PC-9 (cell line): Measurements from ENCODE around the gene RPS2. TPM values are rescaled to one million over a fixed set of nuclear protein-coding genes. Genes with fewer than 3 reads are reported as not detected.
A peak's percentile ranks its signal among the peaks of the same experiment; 100 is the strongest.

Source experiments
- BruUV-seq: library from RNA; stranded (reverse); fragments of 400-500 nt; replicated peaks from 2 replicates; lab custom pipeline; 2021; lab: Mats Ljungman, UMichigan
- CTCF ChIA-PET: fragments of 300-600 bp; sonication (Branson Sonifier 250); formaldehyde crosslinking; loops from one replicate; lab custom pipeline; 2022; ENCODE audit warnings: antibody characterized with exemption; lab: Charles Lee
- POLR2A ChIA-PET: fragments of 300-600 bp; sonication (Branson Sonifier 250); formaldehyde crosslinking; loops from one replicate; lab custom pipeline; 2022; ENCODE audit warnings: antibody characterized with exemption; ENCODE audit not compliant: unreplicated experiment; lab: Charles Lee
- DNase-seq, 2 experiments: peaks; one replicate each; pipeline versions ENCODE4 v3.0.0 to v3.0.0-alpha.2; 2015 to 2022; ENCODE audit warnings: mixed read lengths in 1 of 2
- H2AFZ ChIP-seq: fragments of 200-600 bp; sonication (generic); 2 replicates; pipeline ENCODE4 v1.8.1; 2017; ENCODE audit warnings: antibody characterized with exemption
- H3F3A ChIP-seq: fragments of 200-600 bp; sonication (generic); 2 replicates; pipeline ENCODE4 v1.8.1; 2017; ENCODE audit warnings: antibody characterized with exemption, mild to moderate bottlenecking, low read depth; ENCODE audit not compliant: insufficient read depth
- H3K27ac ChIP-seq: fragments of 200-600 bp; sonication (generic); 2 replicates; pipeline ENCODE4 v1.6.1; 2016; ENCODE audit warnings: mixed run types
- H3K27me3 ChIP-seq: fragments of 200-600 bp; sonication (generic); 2 replicates; pipeline ENCODE4 v1.6.1; 2016; ENCODE audit warnings: low read depth, mixed run types; ENCODE audit not compliant: insufficient read depth
- H3K36me3 ChIP-seq: fragments of 200-600 bp; sonication (generic); 2 replicates; pipeline ENCODE4 v1.6.1; 2016; ENCODE audit warnings: low read depth, mixed run types
- H3K4me1 ChIP-seq: fragments of 200-600 bp; sonication (generic); replicated peaks from 2 replicates; pipeline ENCODE4 v1.6.1; 2016; ENCODE audit warnings: mixed run types; ENCODE audit not compliant: insufficient read depth
- H3K4me2 ChIP-seq: fragments of 200-600 bp; sonication (generic); 2 replicates; pipeline ENCODE4 v1.6.1; 2017; ENCODE audit warnings: mixed run types
- H3K4me3 ChIP-seq: fragments of 200-600 bp; sonication (generic); 2 replicates; pipeline ENCODE4 v1.6.1; 2016; ENCODE audit warnings: mixed run types
- H3K79me2 ChIP-seq: fragments of 200-600 bp; sonication (generic); 2 replicates; pipeline ENCODE4 v1.6.1; 2017; ENCODE audit warnings: low read depth, mixed run types
- H3K9me2 ChIP-seq: fragments of 200-600 bp; sonication (generic); 2 replicates; pipeline ENCODE4 v1.8.1; 2017; ENCODE audit warnings: mild to moderate bottlenecking; ENCODE audit not compliant: insufficient read depth
- H3K9me3 ChIP-seq: fragments of 200-600 bp; sonication (generic); 2 replicates; pipeline ENCODE4 v1.8.1; 2016; ENCODE audit warnings: low read depth; ENCODE audit not compliant: insufficient read depth
- H4K20me1 ChIP-seq: fragments of 200-600 bp; sonication (generic); 2 replicates; pipeline ENCODE4 v1.8.1; 2017; ENCODE audit not compliant: insufficient read depth
- CTCF ChIP-seq: fragments of 200-600 bp; sonication (generic); conservative IDR thresholded peaks from 2 replicates; pipeline ENCODE4 v1.6.1; 2017; ENCODE audit warnings: mixed run types, antibody characterized with exemption, mild to moderate bottlenecking, moderate library complexity
- EZH2 ChIP-seq: fragments of 200-600 bp; sonication (generic); IDR thresholded peaks from 2 replicates; pipeline ENCODE4 v1.8.0; 2017; ENCODE audit warnings: antibody characterized with exemption, low read depth
- intact Hi-C: fragments of 100-400 bp; cut with micrococcal nuclease; formaldehyde crosslinking; loops from one replicate; pipeline ENCODE4 v1.10.0; 2022; ENCODE audit not compliant: unreplicated experiment
- total RNA-seq: library from RNA; stranded (reverse); gene quantifications from 2 replicates; pipeline ENCODE4 v1.2.3, GENCODE V29; 2021

RPS2 gene
- total RNA-seq, 1 experiment from 2014 or later: 3,808 TPM

- Histone ChIP-seq H3K27me3 (no peaks in the 10 kb centered on the region), H3K4me1 (peaks cover 17% of the 10 kb centered on the region), H3F3A (peaks cover 27% of the 10 kb centered on the region; the same call in 1 of the 2 replicates), H4K20me1 (peaks cover 9% of the 10 kb centered on the region; the same call in 1 of the 2 replicates), H3K27ac (no peak overlapping the region), H3K4me3 (peak overlapping the region; percentile 75; the same call in 1 of the 2 replicates), H3K79me2 (peaks cover 38% of the 10 kb centered on the region), H2AFZ (no peak overlapping the region), H3K36me3 (peaks cover 3% of the 10 kb centered on the region; the same call in 1 of the 2 replicates), H3K9me2 (no peaks in the 10 kb centered on the region), H3K9me3 (no peaks in the 10 kb centered on the region), H3K4me2 (peak overlapping the region; percentile 100)
- no TSS peak for BruUV-seq
- ChIA-PET CTCF (no interaction called here), POLR2A (no interaction called here)
- no peak for DNase-seq
- no peak for TF ChIP-seq CTCF
- intact Hi-C loops: no loop called here
These were observed 9.0 kb upstream of the RPS2 start for GRCh38 chr16:1973461-1974156.

GRCh38 chr16:1972490-1972877, 7.9 kb upstream of the RPS2 start:
- Histone ChIP-seq H3K4me1 (peaks cover 16% of the 10 kb centered on the region), H2AFZ (peak overlapping the region; percentile 89), H3F3A (peaks cover 20% of the 10 kb centered on the region; the same call in 1 of the 2 replicates), H3K27ac (0 out of 2 replicates have a peak overlapping the region, but pooled peaks have one; percentile 36), H4K20me1 (peaks cover 7% of the 10 kb centered on the region; the same call in 1 of the 2 replicates), H3K9me3 (no peaks in the 10 kb centered on the region), H3K9me2 (no peaks in the 10 kb centered on the region), H3K79me2 (peaks cover 38% of the 10 kb centered on the region), H3K36me3 (peaks cover 3% of the 10 kb centered on the region; the same call in 1 of the 2 replicates), H3K4me2 (peak overlapping the region; percentile 100), H3K4me3 (peak overlapping the region; percentile 75), H3K27me3 (no peaks in the 10 kb centered on the region)
- DNase-seq: no peak
- BruUV-seq: no TSS peak
- POLR2A ChIA-PET: no interaction called here
- intact Hi-C loops: no loop called here
- CTCF ChIA-PET: no interaction called here
- TF ChIP-seq EZH2: no peak
- no peak for TF ChIP-seq CTCF

DNA sequence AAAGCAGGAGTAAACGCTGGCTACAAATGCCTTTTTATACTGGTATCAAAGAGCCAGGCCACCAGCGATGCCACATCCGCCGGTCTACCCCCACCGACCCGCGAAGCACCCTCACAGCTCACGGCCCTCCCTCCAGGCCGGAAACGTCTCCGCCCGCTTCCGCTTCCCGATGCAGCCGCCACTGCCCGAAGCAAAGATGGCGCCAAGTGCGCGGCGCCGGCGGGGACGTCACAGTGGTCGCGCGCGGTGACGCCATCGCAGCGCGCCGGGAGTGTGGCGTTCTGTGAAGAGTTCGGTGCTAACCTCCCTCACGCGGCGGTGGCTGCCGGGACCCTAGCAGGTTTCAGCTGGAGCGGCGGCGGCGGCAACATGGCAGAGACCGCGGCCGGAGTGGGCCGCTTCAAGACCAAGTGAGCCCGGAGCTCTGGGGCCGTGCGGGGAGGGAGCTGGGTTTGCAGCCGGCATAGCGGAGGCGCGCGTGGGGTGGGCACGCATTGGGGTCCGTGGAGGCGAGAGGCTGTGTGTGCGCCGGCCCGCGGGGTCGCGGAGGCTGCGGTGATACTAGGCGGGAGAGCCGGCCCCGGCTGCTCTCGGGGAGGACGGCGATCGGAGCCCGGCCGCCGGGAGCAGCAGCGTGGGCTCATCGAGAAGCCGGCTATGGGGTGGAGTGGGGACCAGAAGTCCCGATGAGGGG, 7.3 kb upstream of the RPS2 start, which contains the start of gene TBL3:
TBL3 (plus strand) TSS at position 258 of the 694 bp plus-strand sequence; CDS start at position 370, 112 bp downstream.
- BruUV-seq: no TSS peak
- H3K27me3 ChIP-seq: no peaks in the 10 kb centered on the region
- peak within 1 kb of the TSS; percentile 89 for H2AFZ ChIP-seq
- TF ChIP-seq CTCF (no peak), EZH2 (no peak)
- peak within 1 kb of the TSS; percentile 100 for H3K4me2 ChIP-seq
- peaks cover 7% of the 10 kb centered on the region; the same call in 1 of the 2 replicates for H4K20me1 ChIP-seq
- peak; percentile 86 to 98 for DNase-seq
- peaks cover 18% of the 10 kb centered on the region; the same call in 1 of the 2 replicates for H3F3A ChIP-seq
- peak within 1 kb of the TSS; percentile 75 for H3K4me3 ChIP-seq
- peak within 1 kb of the TSS; percentile 66 for H3K27ac ChIP-seq
- no peaks in the 10 kb centered on the region; the same call in 1 of the 2 replicates for H3K36me3 ChIP-seq
- H3K9me3 ChIP-seq: no peaks in the 10 kb centered on the region
- H3K9me2 ChIP-seq: no peaks in the 10 kb centered on the region
- peaks cover 38% of the 10 kb centered on the region for H3K79me2 ChIP-seq
- ChIA-PET POLR2A (interaction anchor here (0.6 to 0.9 kb wide), 4 partner anchors 12 to 70 kb away, joined by 3 to 8 read pairs (median 3); no protein-coding TSS in a partner anchor), CTCF (interaction anchor here (1.2 kb wide), 1 partner anchor 169 kb away, joined by 9 read pairs; no protein-coding TSS in a partner anchor)
- intact Hi-C loops: no loop called here
- peaks cover 16% of the 10 kb centered on the region for H3K4me1 ChIP-seq
